ENCODE measurements around the gene CACNA2D1.

The CACNA2D1 gene

DNA sequence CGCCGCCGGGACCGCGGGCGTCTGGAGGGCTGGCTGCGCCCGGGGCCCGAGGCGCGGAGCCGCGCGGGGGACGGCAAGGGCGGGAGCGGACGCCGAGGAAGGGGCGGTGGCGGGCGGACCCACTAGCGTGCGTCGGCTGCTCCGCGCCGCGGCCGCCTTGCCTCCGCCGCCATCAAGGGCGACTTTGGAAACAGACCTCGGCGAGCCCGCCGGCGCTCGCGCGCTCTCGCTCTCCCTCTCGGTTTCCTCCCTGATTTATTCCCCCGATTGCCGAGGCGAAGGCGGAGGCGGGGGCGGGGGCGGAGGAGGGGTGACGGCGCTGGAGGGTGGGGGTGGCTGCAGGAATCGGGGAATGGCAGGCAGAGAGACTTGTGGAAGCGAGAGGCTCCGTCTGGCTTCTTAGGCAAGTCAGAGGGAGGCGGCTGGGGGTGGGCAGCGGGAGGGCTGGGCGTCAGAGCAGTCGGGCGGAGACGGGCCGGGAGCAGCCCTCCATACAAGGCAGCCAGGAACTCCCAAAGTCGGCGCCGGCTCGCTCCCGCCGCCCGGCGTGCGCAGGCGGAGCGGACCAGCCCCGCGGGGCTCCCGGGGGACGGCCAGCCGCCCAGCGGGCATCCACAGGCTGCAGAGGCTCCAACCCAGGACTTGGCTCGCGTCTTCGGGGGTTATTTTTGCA is at the start of gene CACNA2D1:
Gene CACNA2D1 (minus strand): TSS at position 231 of the 673 bp plus-strand sequence.
- DNase-seq = no peak

DNA sequence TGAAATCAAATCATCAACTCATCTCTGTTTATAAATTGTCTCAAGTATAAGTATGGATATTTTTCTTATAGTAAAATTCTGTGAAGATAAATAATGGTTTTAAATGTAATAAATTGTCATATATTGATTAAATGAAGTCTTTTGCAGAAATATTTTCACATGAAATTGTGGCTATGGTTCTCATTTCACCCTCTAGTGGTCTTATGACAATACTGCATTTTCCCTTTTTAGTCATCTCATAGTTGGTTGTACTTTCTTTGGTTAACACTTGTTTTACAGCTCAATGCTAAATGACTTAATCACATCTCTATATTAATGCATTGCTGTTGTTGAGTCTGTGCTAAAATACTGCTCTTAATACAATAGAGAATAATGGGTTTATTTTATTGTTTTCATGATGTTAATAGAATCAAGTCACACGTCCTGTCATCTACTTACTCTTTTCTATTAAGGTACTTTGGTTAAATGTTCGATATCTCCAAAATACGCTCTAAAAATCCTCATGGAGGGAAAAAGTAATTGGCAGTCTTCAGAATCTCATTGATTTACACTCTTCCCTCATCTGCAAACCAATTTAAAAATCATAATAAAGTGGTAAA is 38.0 kb upstream of the CACNA2D1 start:
- DNase-seq = no peak

DNA sequence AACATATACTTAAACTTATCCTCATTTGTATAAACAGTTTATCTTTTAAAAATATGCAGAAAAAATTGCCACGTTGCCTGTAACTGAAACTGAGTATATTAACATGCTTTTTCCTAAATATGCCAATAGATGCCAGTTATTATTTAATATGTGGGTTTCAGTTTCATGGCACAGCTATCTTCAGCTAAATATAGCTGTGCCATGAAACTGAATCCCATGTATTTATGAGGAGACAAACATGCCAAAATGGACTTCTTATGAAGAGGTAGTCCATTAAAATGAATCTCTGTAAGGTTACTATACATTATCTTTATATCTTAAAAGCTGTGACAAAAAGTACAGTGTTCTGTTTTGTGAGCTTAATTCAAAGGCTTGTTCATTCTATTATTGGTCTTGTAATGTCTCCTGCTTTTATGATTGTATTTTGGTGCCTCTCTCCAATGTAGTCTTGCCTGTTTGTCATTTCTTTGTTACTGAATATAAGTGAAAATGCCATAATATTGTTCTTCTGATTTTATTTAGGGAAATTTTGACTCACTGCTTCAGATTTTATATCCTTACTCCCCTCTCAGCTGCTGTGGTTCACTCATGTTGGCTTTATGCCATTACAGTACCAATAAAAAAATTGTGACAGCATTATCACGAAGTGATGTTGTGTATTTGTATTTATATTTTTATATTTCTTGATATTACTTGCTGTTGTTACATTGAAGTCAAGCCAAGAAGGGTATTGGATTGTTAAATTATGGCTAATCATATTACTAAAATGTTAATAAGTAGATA is 34.3 kb upstream of the CACNA2D1 start:
- no peak for DNase-seq

DNA sequence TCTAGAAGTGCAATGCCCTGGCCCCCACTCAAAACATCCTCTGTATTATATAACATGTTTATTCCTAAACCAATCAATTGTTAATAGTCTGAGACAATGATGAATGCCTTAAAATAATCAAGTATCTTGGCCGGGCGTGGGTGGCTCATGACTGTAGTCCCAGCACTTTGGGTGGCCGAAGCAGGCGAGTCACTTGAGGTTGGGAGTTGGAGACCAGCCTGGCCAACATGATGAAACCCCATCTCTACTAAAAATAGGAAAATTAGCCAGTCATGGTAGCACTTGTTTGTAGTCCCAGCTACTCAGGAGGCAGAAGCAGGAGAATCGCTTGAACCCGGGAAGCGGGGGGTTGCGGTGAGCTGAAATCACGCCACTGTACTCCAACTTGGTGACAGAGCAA is 29.4 kb upstream of the CACNA2D1 start:
- DNase-seq = no peak

DNA sequence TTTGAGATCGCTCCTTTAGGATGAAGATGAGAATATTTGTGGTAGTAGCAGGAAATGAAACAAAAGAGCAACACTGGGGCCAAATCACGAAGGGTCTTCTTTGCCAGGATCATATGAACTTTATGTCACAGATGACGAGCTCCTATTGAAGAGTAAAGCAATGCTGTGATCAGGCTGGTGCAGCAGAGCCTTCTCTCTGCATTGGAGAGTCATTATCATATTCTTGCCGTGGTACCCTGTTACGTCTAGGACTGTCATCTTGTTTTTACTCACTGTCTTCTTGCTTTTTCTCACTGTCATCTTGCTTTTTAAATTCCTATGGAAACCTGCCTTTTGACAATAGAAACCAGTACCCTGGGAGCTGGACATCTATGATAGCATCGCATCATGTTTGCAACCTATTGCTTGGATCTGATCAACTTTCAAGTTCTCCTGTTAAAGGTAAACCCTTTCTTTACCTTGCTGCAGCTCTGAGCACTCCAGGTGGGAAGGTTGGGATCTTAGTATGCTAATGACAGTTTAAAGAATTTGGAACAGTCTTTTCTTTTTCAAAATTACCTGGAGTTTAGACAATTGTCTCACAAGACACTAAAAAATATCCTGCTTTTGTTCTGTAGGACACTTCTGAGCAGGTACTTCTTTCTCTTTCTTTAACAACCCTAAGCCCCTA is 27.9 kb upstream of the CACNA2D1 start:
- no peak for DNase-seq

DNA sequence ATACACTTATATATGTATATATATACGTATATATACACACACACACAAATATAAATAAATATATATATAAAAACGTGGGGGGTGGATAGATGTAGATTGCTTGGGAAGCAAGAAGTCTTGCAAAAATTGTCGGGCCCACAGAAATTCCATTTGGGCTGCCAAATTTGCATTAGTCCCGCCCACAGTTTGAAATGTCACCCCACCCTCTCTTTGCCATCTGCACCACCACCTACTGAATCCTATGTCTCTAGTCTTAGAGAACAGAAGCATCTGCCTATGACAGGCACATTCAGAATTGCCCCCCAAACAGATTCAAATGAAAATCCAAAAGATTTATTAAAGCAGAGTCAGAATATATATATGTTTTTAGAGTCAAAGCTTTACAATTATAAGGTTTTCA is 25.6 kb upstream of the CACNA2D1 start:
- no peak for DNase-seq

DNA sequence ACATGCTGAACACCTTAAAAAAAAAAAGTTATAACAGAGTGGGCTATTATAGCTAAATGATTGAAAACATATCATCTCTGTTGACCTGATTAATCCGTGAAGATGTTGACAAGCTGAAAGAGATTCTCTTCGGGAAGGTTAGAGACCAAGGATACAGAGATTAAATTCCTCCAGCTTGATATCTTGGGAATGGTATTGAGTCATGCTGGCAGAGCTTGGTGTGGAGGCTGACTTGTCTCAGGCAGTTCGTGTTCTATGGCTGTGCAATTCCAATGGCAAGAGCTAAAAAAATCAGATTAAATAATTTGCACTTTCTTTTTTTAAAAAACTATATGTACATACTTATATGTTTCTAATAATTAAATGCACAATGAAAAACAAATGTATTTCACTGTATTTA is 24.9 kb upstream of the CACNA2D1 start:
- DNase-seq = no peak

DNA sequence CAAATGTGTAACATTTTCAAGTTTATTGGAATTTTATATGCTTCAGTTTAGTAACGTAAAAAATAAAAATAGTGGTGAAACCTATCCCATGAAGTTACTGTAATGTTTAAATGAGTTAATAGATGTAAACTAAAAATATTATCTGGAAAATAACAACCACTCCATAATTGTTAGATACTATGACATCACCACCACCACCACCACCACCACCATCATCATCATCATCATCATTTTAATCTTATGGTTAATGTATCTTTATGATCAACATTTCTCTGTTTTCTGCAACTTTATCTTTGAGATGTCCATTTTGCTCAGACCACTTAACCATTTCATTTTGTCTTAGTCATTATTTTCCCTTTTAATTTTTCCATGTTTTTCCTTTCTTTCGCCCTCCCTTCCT is 23.4 kb upstream of the CACNA2D1 start:
- no peak for DNase-seq

DNA sequence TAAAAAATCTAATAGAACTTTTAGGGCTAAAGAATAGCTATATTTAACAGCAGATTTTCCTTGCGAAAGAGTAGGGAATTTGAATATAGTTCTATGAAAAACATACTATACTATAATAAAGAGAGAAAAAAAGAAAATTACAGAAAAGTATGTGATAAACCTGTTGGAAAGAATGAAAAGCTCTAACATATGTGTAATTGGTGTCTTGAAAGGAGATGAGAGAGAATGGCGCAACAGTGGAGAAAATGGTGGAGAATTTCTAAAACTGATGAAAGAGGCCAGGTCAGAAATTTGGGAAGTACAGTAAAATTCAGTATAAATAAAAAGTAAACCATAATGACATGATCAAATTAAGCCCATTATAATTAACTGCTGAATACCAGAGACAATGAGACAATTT is 20.8 kb upstream of the CACNA2D1 start:
- DNase-seq = no peak

DNA sequence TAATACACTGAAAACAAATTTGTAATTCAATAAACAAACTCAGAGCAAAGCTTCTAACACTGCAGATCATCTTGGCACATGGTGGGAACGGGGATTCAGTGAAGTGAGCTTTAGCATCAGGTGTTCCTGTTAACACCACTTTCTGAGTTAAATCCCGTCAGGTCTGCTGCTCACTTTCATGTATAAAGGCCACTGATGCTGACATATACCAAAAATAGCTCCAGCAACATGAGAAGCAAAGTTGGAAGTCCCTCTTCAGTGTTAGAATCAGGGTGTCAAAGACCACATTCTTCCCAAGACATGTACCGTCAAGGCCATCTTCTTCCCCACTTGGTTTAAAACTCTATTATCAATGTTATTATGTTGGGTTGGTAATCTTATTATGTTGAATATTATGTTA is 11.7 kb upstream of the CACNA2D1 start:
- DNase-seq = no peak

DNA sequence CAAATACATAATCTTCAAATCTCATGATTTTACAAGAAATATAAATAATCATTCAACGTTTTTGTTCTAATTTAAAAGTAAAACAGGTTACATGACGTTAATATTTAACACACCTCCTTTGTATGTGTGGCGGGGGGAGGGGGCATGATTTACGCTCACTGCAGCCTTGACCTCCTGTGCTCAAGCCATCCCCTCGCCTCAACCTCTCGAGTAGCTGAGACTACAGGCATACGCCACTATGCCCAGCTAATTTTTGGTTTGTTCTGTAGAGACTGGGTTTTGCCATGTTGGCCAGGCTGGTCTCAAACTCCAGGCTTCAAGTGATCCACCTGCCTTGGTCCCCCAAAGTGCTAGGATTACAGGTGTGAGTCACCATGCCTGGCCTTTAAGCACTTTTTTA is 7.2 kb upstream of the CACNA2D1 start:
- DNase-seq = no peak

DNA sequence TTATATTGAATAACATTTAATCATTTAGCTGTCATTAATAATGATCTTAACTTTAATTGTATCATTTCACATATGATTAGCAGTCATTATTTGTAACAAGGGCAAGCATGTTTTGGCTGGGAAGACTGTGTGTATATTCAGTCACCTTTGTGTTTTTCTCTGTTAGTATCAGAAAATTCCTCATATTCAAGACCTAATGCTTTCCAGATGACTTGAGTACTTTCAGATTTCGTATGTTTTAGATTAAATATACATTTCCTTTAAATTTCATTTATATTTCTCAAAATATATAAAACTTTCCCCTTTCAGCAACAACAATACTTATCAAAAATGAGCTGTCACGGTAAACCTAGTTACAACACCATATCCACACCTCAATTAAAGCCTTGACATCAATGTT is 6.3 kb upstream of the CACNA2D1 start:
- DNase-seq = no peak

DNA sequence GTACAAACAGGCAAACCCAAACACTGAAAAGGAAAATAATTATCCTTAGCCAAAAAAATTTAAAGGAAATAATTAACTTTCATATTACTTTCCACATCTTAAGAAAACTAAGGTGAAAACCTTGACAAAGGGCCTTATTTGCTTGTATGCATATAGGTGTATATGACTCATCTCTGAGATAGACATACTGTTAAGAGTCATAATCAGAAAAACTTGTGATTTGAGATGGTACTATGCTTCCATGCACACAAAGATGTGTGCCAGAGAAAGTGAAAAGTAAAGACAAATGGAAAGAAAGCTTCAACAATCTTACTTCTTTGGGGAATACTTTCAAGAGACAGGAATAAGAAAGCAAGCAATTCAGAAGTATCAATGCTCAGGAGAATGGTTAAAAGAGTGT is 3.3 kb upstream of the CACNA2D1 start:
- no peak for DNase-seq

DNA sequence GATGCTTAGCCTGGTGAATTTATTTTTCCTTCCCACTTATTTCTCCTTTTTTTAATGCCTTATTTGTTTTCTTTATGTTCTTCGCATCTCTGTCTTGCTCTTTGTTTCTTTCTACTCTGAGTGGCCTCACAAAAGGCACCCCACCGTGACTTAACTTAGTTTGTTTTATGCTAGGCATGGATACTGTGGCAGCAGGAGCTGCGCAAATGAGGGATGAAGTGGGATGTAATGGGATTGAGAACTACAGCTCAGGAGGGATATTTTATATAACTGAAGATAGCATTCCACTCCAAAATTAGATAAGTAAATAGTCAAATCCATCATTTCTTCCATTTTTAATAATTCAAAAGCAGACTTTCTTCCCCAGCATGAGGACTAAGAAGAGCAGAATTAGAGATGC is 1.7 kb upstream of the CACNA2D1 start:
- DNase-seq = no peak

DNA sequence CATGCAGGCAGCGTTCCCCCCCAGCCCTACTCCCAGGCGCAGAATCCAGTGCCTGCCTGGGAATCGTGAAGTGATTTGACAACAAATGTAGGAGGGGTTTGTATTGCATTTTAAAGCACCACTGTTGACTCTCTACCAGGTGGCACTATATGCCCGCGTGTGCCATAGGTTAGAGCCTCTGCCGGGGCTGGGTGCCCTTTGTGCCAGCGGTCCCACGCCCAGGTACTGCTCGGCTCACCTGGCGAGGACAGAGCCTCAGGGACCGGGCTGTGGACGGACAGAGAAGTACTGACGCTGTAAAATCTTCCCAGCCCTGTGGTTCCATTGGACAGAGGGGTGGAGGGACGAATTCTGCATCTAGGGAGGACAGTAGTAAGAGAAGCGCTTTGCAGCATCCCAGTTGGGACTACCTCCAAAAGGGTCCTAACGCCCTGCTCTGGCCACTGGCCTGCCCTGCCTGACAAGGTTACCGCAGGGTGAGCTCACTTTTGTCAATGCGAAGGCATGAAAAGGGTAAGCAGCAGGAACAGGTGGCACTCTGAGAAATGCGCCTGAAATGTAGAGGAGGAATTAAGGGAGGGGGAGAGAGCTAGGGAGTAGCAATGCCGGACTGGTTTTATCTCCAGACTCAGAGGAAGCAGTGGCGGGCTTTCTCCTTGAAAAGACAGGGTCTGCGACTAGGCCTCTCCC is 788 bp upstream of the CACNA2D1 start:
- no peak for DNase-seq

DNA sequence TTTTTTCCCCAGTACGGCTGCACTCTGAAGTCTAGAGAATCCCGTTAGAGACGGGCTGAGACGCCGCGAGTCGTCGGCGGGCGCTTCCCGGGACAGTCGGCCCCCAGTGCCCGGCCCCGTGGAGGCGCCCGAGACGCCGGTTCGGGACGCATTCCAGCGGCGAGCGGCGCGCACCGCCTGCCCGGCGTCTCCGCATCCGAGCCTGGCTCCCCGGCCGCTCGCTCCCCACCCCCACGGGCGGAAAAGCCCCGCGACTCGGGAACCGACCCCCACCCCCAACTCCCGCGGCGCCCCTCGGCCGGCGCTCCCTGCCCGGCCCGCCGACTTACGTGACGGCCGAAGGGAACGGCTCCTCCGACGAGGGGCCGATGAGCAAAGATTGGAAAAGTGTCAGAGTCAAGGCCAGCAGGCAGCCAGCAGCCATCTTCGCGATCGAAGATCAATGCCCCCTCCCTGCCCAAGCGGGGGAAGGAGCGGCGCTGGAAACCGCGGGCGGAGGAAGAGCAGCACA is 486 bp downstream of the CACNA2D1 start:
- DNase-seq = no peak

DNA sequence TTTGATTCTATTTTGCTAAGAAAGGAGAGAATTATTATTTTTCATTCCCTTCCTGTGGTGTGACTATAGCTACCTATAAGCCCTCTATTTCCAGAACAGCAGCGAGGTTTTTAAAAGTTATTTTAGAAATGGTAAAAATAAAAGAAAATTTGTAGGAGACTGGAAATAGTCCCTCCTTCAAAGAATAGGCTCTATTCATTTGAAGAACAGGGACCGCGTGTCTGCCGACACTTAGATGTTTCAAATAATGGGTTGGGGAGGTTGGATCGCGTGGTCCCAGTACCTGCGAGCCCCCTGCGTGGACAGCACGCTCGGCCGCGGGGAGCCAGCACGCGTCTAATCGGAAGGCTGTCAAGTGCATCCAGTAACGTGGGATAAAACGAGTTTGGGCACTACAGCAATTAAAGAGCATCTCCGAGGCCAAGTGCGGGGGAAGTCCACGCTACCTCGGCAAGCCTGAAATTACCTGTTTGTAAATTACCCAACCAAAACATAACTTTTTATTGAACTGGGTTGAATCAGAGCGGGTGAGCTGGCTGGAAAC is 1.0 kb downstream of the CACNA2D1 start:
- DNase-seq = no peak

DNA sequence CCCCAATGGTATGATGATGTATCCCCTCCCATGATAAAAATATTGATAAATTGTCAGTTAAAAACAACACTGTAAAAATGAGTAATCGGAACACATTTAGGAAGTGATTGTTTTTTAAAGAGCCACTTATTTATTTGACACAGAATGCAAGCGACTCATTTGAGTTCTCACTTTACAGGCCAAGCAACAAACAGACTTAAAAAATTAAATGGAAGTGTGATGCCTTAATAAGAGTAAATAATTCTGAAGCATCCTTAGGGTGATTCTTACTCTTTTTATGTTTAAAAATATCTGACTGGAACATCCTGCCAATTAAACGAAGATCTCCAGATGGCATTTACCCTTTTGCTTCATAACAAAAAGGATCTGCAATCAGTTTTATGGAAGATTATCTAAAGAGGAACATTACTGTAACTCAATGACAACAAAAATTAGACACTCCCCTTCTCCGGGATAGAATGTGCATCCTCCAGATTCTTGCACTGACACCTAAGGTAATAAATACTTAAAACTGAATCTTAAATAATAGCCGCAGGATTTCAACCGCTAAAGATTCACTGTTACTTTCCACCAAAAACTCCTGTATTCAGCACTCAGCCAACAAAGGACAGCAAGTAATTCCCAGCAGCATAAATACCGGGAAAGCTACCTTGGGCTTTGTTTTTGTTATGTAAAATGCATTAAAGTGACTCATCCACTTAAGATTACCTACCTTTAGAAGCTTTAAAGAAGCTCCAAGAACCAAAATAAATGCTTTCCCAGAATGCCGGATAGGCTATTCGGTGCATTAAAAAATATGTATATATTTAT is 1.7 kb downstream of the CACNA2D1 start:
- no peak for DNase-seq

DNA sequence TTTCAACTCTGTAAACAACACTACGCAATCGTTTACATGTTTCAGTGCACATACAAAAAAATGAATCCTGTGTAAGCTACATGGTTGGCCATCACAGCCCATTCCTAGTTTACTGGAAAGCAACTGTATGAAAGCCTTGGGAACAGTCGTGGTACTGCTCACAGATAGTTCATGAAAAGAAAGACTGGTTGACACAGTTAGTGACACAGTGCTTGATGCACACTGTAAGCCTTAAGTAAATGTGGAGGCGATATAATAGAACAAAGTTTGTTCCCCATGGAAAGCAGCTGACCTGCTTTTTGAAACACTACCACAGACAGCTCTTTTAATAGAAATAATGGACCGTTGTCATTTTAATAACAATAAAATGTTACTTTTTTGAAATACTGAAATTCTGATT is 5.1 kb downstream of the CACNA2D1 start:
- no peak for DNase-seq

DNA sequence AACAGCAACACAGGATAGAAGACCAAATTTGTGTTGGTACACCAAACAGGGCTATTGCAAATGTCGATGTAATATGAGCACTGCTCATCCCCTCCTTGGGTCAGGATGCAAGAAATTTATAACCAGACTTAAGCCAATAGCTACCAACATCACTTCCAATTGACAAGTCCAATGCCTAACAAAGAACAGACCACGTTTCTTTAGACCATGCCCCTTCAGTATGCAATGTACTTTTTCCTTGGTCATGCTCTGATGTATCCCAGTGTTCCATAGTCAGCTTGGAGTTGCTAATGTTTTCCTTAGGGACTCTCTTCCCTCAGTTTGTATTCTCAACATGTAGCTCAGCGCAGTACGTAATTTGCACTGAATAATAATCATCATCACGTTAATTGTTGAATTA is 7.8 kb downstream of the CACNA2D1 start:
- DNase-seq = no peak

DNA sequence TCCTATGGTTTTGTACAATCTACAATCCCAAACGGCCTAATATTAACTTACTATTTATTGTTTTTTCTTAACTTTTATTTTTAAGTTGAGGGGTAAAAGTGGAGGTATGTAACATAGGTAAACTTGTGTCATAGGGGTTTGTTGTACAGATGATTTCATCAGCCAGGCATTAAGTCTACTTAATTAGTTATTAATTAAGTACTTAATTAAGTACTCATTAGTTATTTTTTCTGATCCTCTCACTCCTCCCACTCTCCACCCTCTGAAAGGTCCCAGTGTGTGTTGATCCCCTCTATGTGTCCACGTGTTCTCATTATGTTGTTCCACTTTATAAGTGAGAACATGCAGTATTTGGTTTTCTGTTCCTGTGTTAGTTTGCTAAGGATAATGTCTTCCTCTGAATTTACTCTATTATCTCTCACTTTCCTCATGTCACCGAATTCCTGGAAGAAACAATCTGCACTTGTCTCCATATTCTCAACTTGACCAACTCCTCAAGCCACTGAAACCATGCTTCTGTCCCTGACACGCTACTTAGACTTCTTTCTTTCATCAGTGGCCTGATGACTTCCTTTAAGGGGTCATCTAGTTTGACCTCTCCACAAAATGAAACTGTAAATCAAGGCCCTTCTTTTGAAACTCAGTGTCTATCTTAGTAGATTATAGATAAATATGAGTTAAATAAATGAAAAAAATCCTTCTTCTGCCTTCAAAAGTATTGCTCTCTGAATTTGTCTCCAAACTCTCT is 9.1 kb downstream of the CACNA2D1 start:
- DNase-seq = no peak
